ENCODE results near the gene ZNF80.
A peak's percentile ranks its signal among the peaks of the same experiment; 100 is the strongest.
"Not testable (repeated sequence)": the region's sequence is repeated elsewhere in the genome, so short reads cannot be mapped to it uniquely, and the experiment has no call there.

The ZNF80 gene

DNA sequence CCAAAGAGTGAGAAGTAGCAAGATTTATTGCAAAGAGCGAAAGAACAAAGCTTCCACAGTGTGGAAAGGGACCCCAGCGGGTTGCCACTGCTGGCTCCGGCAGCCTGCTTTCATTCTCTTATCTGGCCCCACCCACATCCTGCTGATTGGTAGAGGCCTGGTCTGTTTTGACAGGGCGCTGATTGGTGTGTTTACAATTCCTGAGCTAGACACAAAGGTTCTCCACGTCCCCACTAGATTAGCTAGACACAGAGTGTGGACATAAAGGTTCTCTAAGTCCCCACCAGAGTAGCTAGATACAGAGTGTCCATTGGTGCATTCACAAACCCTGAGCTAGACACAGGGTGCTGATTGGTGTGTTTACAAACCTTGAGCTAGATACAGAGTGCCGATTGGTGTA is at the start of gene ZNF80:
Gene ZNF80 (minus strand): TSS at position 101 of the 400 bp plus-strand sequence. CDS start 504 bp downstream, outside the sequence.
- not testable (repeated sequence) for DNase-seq (ENCODE audit: low read depth)

DNA sequence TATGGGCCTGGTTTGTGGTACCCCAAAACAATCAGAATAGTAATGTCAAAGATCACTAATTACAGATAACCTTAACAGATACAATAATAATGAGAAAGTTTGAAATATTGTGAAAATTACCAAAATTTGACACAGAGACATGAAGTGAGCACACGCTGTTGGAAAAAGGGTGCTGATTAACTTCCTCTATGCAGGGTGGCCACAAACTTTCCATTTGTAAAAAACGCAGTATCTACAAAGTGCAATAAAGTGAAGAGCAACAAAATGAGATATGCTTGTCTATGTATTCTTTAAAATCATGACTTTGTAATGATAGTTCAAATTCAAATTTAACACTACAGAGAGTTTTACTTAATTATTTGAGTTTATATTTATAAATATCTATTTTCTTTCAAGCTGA is 48.9 kb upstream of the ZNF80 start:
- DNase-seq (ENCODE audit: low read depth): no peak

DNA sequence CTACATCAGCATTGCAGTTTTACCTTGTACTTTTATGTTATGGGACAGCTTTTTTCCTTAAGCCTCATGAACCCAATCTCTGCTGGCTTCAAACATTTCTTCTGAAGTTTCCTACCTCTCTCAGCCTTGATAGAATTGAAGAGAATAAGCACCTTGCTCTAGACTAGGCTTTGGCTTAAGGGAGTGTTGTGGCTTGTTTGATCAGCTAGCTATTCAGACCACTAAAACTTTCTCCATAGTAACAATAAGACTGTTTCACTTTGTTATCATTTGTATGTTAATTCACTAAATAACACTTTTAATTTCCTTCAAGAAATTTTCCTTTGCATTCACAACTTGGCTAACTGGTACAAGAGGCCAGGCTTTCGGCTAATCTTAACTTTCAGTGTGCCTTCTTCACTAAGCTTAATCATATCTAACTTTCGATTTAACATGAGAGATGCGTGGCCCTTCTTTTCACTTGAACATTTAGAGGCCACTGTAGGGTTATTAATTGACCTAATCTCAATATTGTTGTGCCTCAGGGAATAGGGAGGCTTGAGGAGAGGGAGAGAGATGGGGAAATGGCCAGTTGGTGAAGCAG is 48.4 kb upstream of the ZNF80 start:
- DNase-seq (ENCODE audit: low read depth): no peak

DNA sequence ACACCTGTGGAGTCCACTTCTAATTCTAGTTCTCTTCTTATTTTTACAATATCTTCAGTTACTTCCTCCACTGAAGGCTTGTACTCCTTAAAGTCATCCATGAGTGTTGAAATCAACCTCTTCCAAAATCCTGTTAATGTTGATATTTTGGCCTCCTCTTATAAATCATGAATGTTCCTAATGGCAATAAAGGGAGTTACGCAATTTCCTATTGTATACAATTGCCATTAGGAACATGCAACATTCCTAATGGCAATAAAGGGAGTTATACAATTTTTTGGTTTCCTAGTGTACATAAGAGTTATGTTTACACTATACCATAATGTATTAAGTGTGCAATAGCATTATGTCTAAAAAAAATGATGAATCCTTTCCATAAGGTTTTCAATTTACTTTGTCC is 47.3 kb upstream of the ZNF80 start:
- DNase-seq (ENCODE audit: low read depth): no peak

DNA sequence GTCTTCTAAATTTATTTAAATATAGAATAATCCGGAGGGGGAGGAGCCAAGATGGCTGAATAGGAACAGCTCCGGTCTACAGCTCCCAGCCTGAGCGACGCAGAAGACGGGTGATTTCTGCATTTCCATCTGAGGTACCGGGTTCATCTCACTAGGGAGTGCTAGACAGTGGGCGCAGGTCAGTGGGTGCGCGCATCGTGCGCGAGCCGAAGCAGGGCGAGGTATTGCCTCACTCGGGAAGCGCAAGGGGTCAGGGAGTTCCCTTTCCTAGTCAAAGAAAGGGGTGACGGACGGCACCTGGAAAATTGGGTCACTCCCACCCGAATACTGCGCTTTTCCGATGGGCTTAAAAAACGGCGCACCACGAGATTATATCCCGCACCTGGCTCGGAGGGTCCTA is 39.5 kb upstream of the ZNF80 start:
- not testable (repeated sequence) for DNase-seq (ENCODE audit: low read depth)

DNA sequence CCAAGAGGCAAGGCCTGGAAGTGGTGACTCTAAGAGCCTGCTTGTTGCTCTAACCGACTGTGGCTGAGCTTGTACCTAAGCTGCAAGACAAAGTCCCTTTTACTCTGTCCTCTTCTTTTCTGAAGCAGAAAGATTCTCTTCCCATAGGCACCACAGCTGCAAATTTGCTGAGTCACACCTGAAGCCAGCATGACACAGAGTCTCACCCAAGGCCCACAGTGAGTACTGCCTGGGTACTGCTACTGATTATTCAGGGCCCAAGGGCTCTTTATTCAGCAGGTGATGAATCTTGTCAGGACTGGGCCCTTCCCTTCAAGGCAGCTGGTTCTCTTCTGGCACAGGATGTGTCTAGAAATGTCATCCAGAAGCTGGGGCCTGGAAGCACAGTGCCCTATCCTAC is 37.6 kb upstream of the ZNF80 start:
- no peak for DNase-seq (ENCODE audit: low read depth)

DNA sequence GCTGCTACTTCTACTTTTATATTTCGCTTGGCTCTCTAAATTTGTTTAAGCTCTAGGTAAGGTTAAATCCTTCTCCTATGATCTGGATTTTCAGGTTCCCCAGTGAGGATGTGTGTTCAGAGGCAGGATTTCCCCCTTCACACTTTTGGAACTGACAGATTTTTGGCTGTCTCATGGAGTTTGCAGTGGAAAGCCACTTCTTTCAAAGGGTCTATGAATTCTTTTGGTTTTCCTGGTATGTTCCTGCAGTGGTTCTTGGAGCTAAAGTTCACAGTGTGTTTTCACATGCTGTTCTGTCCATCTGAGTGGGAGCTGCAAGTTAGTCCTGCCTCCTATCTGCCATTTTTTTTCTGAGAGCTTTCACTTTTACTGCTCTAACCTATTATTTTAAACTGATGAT is 34.9 kb upstream of the ZNF80 start:
- DNase-seq (ENCODE audit: low read depth): no peak

DNA sequence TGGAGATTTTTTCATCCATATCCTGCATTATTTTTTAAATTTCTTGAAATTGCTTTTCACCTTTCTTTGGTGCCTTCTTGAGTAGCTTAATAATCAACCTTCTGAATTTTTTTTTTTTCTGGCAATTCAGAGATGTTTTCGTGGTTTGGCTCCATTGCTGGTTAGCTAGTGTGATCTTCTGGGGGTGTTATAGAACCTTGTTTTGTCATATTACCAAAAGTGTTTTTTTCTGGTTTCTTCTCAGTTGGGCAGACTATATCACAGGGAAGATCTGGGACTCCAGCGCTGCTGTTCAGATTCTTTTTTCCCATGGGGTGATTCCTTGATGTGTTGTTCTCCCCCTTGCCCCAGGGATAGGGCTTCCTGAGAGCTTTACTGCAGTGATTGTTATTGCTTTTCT is 32.6 kb upstream of the ZNF80 start:
- no peak for DNase-seq (ENCODE audit: low read depth)

DNA sequence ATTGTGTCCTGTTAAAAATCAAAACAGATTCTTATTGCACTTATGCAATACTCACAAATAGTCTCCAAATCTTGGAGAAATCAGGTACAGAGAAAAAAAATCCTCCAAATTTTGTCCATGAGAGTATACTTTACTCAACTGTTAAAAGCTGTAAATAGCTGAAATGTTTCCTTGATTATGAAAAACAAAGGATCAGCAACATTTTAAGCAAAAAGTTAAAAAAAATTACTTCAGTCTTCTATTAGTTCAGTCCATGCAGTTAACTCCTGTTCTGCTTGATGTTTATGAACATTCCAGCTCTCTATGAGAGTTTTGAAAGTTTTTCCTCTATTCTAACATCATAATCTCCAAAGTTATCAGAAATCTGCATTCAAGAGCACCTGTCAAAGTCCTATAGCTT is 22.8 kb upstream of the ZNF80 start:
- DNase-seq (ENCODE audit: low read depth): no peak

DNA sequence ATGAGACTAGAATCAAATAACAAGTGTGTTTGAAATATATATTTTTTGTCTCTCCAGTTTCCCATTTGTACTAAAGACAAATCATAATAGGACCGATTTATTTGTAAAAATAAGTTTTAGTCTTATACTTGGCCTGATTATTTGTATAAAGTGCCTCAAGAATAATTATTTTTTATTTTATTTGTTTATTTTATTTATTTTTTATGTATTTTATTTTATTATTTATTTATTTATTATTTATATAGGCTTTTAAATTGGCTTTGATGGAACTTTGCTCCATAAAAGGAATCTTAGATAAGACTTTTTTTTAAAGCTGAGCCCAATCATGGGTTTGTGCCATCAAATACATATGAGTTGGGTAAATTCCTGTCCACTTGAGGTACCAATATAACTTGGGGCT is 22.2 kb upstream of the ZNF80 start:
- DNase-seq (ENCODE audit: low read depth): no peak

DNA sequence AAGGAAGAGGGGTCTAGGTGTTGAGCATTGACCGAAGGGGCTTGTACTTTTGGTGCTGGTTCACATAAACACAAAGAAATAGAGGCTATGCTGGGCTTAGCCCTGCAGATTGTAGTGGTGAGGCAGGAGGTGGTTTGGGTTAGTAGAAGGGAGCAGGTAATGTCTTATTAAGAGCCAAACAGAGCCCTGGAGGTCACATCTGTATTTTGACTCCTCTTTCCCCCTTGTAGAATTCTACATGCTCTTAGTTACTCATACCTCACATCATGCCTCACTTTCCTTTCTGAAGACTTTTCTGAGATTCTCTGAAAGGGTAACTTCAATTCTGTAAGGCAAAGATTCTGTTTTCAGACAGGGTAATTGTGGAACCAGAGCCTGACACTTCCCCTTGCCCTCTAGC is 16.1 kb upstream of the ZNF80 start:
- no peak for DNase-seq (ENCODE audit: low read depth)

DNA sequence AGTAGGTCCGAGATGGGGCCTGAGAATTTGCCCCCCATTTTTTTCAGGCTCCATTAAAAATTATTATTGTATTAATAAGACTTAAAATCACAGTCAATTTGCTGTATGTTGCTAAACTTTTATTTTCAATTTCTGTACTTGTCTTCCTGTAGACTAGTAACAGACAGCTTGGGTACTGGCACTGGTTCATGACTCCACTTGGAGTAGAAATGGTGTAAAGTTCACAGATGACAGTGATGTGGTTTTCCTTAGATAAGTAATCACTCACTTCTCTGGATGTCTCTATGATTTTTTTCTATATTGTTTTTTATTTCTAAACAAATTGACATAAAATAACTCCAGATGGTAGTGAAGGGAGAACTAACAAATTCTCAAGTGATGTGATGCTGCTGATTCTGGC is 15.6 kb upstream of the ZNF80 start:
- DNase-seq (ENCODE audit: low read depth): no peak

DNA sequence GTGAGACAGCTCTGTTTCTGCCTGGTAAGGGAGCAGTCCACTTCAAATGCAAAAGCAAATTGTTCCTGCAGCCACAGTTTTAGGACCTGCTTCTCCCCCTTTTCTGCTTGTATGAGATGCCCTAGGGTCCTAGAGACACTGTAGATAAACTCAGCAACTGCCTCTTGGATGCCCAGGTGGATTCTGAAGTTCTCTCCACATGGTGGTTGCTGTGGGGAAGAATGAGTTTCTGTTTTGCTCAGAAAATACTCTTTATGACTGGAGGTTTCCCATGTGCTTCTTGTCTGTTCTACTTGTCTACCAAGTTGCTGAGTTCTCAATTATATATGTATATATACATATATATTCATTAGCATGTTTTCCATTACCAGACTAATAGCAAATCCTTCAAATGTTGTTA is 5.6 kb upstream of the ZNF80 start:
- no peak for DNase-seq (ENCODE audit: low read depth)

DNA sequence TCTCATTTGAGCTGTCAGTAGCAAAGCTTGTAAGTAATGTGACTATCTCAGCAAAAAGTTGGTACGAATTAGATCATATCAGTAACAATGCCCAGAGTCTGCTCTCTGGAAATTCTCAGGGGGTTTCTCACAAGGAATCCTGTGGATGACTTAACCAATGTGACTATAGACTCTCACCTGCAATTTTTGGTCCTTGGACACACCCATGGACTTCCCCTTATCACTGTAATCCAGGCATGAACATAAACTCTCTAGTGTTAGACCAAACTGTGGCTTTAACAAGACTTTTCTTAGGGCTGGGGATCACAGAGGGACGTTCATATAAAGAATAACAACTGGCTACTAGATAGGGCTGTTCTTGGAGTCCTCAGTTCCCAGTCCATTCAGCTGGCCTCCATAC is 3.9 kb upstream of the ZNF80 start:
- DNase-seq (ENCODE audit: low read depth): no peak

DNA sequence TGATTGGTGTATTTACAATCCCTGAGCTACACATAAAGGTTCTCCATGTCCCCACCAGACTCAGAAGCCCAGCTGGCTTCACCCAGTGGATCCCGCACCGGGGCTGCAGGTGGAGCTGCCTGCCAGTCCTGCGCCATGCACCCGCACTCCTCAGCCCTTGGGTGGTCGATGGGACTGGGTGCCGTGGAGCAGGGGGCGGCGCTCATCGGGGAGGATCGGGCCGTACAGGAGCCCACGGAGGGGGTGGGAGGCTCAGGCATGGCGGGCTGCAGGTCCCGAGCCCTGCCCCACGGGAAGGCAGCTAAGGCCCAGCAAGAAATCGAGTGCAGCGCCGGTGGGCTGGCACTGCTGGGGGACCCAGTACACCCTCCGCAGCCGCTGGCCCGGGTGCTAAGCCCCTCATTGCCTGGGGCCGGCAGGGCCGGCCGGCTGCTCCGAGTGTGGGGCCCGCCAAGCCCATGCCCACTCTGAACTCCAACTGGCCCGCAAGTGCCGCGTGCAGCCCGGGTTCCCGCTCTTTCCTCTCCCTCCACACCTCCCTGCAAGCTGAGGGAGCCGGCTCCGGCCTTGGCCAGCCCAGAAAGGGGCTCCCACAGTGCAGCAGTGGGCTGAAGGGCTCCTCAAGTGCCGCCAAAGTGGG is 888 bp upstream of the ZNF80 start:
- DNase-seq (ENCODE audit: low read depth): not testable (repeated sequence)

DNA sequence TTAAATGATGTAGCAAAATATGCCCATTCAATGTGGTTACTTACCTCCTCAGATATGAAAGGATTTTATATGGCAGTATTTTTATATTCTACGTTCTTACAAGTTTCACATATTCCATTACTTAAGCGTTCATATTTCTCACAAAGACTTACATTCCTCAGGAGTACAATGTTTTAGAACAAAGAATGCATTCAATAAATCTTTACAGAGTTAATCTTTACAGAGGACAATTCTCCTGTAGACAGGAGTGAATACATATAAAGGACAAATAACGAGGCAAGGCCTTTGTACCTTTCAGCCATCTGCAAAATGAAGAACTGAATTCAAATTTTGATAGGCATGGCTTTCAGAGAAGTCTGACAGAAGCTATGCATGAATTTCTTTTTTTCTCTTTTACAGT is 1.9 kb downstream of the ZNF80 start:
- DNase-seq (ENCODE audit: low read depth): no peak

DNA sequence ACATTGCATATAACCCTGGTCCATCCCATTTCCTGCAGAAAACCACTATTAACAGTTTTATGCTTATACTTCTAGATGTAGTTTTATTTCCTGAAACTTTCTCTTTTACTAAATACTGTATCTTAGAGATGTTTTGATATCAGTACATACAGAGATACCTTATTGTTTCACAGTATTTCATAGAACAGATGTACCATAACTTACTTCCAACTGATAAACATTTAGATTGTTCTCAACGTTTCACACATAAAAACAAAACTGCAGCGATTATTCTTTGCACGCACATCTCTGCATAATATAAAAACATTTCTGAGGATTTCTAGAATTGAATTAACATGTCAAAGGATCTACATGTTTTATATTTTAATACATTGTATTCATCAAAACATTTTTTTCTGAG is 2.6 kb downstream of the ZNF80 start:
- no peak for DNase-seq (ENCODE audit: low read depth)

DNA sequence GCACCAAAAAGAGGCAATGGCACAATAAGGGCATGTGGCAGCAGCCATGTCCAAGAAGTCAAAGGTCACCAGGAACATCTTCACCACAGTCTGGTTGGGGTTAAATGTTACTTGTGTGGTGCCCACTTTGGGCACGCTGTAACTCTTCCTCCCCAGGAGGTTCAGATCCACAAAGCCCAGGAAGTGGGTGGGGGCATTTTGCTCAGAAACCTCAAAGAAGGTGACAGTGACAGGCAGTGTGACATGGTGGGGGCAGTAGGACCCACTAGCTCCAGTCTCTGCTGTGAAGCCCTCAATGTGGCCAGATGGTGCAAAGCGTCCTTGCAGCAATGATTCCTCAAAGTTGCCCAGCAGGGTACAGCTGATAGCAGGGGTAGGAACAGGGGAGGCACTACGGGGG is 5.8 kb downstream of the ZNF80 start:
- peak; percentile 16 for DNase-seq (ENCODE audit: low read depth)

DNA sequence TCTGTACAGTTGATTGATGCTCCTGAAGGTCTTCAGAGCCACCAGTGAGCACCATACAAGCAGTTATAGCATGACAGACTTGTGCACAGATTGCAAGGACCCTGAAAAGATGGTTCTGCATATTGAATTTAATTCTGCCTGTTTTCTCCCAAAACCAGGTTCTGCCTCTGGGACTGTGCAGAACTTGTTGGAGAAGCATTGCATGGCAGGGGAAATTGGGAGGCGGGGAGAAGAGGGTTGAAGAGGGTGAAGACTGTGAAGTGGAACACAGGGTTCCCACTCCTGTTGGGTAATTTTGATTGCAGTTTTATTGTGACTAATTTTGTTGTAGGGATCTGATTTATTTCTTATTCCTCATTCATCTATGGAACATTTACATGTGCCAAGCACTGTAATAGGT is 10.3 kb downstream of the ZNF80 start:
- DNase-seq (ENCODE audit: low read depth): no peak

DNA sequence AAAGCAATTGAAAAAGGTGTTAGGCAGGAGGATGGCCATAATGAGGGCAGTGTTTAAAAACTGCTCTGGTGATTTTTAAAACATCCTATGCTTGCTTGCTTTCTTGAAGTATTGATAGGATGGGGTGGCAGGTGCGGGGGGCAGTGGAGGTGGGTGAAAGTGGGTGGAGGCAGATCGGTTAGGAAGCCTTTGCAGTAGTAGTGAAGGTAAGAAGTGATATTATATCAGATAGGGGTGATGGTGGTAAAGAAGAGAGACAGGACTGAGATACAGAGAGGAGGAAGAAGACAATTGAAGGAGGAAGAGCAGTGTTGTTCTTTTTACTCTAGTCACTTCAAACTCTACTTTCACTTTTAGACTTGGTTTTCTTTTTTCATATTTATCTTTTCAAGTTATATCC is 11.1 kb downstream of the ZNF80 start:
- no peak for DNase-seq (ENCODE audit: low read depth)

DNA sequence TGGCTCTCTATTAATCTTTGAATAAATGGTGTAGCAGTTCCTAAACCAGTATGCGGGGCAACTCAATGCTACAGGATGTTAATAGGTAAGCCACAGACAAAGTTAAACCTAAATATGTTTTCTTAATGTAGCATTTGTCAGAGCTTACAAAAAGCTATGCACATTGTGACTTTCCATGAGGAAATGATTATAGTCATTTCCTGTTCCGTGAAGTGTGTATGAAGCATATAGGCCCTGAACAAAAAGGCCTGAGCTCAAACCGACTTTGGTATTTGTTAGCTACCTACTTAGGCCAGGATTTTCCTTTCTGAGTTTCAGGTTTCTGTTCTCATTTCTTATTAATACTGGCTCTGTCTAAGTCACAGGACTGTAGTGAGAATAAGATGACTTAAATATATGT is 14.2 kb downstream of the ZNF80 start:
- no peak for DNase-seq (ENCODE audit: low read depth)

DNA sequence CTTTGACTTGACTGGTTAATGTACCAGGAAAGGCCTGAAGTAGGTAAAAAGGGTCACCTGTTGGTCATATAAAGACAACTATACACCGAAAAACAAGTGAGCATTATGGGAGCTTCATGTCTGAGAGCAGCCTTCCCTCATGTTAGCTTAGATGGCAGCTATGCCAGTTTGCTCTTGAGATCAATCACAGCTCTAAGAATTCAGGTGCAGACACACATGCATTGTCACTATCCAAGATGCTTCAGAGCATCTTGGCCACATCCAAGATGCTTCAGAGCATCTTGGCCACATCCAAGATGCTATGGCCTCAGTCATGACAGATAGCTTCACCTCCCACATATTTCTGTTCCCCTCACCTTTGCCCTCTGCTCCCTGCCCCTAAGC is 15.5 kb downstream of the ZNF80 start:
- no peak for DNase-seq (ENCODE audit: low read depth)

DNA sequence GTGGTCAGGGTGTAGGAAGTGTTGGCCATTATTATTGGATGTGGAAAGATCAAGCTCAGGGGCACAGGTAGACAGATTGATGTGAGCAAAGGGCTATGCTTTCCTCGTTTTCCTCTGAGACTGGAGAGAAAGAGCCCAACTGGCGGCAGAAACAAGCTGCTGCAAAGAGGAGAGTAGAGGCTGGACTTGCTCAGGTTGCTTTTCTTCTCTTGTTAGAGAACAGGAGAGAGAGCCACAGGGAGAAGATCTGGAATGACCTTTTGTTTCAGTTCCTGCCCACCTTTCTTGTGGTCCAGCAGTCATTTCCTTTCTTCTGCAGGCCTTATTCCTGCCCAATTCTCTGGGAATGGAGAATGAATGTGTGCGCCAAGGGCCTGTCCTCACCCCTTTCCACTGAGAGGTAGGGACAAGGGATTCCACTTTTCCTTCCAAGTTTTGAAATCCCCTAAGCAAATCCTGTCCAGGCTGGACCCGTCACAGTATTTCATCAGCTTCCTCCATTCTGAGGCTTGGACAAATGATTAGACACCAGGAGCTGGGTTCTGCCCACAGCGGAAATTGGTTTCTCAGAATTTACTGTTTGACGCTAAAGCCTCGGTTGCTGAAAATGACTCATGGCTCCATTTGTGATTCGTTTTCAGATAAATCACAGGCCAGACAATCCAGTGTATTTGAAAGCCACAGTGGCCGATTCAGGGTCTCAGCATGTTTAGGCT is 16.1 kb downstream of the ZNF80 start:
- DNase-seq (ENCODE audit: low read depth): peak; percentile 41

DNA sequence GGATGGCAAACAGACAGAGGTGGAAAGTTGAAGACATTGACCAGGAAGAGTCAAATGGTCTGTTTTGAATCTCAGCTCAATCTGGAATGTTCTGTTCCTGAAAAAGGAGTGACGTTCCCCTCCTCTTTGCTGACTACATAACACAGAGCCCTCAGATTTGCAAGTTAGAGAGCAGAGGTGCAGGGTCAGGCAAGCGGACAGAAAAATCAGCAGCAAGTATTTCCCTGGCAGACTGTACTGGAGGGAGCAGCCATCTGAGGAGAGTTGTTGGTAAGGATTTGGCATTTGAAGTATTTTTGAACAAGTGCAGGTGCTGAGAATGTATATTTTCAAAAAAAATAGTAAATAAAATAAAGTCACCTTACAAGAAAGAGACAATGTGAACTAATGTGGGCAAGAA is 17.6 kb downstream of the ZNF80 start:
- DNase-seq (ENCODE audit: low read depth): no peak
